ENCODE data around the gene FCGR2B.
"Not testable (repeated sequence)": the region's sequence is repeated elsewhere in the genome, so short reads cannot be mapped to it uniquely, and the experiment has no call there.

The FCGR2B gene

DNA sequence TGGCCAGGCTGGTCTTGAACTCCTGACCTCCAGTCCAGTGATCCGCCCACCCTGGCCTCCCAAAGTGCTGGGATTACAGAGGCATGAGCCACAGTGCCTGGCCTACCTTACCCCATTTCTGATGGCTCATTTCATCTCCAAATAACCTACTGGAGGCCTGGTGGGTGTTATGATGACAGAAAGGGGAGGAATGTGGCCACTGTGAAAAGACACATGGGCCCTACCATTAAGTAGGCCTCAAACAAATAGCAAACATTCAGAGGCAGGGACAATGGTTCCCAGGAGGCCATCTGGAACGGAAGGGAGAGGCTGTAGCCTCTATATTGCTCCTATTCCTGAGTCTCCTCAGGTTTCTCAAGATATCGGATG is 43.2 kb downstream of the FCGR2B start:
- no peak for DNase-seq

GRCh38 chr1:161706482-161707347 is 43.8 kb downstream of the FCGR2B start, which contains the start of gene FCRLA:
Gene FCRLA (plus strand): TSS chr1:161707229. CDS start chr1:161707265, 36 bp downstream.
- DNase-seq = no peak

DNA sequence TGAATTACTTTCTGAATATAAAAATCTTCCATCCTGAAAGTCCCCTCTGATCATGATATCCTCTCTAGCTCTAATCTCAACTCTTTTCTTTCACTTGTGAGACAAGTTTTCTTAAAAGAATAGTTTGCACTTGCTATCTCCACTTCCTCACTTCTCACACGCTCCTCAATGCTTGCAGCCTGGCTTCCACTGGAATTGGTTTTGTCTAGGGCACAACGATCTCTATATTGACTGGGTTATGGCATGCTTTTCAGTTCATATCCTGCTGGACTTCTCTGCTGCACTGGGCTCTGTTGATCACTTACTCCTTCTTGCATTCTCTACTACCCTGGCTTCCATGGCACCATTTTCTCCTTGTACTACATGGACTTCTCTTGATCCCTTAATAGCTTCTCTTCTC is 44.6 kb downstream of the FCGR2B start:
- no peak for DNase-seq

- DNase-seq = no peak
Observed at GRCh38 chr1:161709373-161709772, 46.4 kb downstream of the FCGR2B start.

GRCh38 chr1:161710560-161710959 is 47.6 kb downstream of the FCGR2B start:
- peak in 1 of 2 experiments; percentile 29 for DNase-seq

DNA sequence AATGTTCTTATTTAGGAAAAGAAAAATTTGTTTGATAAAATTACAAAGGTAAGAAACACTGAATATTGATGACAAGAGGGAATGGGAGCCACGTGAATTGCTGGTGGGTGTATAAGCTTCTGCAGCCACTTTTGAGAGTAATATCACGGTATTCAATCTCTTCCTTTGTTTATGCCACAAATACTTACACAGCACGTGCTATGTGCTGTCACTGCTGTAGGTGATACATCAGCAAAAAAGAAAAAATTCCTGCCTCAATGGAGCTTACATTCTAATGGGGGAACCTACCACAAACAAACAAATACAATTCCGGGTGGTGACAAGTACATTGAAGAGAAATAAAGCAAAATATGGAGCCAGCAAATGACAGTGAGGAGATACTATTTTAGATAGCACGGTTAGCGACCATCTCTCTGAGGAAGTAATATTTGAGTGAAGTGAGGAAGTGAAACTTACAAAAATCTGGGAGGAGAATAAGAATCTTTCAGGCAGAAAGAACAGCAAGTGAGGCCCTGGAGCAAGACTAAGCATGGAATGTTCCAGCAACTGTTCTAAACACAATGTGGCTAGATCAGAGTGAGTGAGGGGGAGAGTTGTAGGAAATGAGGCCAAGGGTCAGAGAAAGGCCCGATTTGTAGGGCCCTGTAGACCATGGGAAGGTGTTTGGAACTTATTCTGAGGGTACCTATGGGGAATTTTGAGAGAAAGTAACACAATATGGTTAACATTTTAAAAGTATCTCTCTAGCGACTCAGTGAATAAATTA is 55.8 kb downstream of the FCGR2B start:
- no peak for DNase-seq

DNA sequence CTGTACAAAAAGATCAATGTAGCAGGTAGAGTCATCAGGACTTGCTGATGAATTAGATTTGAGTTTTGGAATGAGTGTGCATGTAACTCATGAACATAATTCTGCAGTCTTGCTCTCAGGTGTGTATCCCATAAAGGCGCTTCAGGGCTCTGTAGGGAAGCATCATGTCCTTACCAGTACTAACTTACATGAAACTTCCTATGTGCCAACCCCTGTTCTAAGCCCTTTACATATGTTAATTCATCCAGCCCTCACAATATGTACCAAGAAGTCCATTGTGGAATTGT is 56.3 kb downstream of the FCGR2B start:
- no peak for DNase-seq

DNA sequence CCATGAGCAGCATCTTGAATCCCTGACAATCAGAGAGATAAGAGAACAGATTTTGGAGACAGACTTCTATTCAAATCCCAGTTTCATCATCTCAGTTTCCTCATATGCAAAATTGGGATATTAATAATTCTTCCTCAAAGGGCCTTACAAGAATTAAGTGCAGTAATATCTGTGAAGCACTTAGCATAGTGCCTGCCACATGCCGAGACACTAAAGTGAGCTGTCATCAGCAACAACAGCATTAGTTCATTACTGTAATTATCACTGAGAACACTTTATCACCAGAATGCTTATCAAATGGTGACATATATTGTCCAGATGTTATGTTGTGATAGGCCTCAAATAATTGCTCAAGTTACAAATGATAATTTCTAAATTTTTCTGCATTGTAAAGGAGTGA is 57.5 kb downstream of the FCGR2B start:
- DNase-seq = no peak

DNA sequence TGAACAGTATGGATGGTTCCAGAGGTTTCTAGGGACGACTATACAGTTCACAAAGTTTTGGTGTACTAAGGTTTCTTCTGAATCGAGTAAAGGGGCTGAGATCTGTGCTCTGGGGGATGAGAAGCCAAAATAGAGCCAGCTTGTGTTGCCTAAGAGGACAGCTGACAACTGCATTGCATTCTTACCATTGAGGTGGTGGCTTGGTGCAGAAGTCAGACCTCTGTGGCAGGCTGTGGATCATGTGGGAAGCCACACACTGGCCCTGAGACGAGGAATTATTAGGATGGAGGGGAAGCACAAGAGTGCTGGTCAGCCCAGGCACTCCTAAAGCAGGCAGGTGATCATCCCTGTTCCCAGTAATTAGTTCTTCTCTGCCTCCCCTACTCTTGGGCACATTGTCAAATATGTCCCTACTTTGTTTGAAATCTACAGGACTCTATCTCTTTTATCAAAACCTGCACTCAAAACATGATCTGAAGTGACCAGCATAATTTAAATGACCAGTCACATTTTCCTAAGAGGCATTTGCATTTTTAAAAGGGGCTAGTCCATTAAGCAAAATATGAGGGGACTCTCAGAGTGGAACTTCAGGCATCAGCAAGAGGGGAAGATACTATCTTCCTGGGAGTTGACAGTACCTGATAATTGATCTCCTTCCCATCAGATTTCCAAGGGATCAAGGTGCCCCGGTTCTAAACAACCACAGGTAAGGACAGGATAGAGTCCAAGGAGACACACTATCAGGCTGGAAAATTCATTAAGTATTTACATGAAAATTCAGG is 58.2 kb downstream of the FCGR2B start, which contains the start of gene FCRLB:
Gene FCRLB (plus strand): TSS at position 589 of the 782 bp plus-strand sequence. CDS start 1,129 bp downstream, outside the sequence.
- DNase-seq = no peak

- no peak for DNase-seq
Observed at GRCh38 chr1:161721738-161722343, 58.9 kb downstream of the FCGR2B start.

- no peak for DNase-seq
Observed at GRCh38 chr1:161722406-161722805, 59.5 kb downstream of the FCGR2B start.

DNA sequence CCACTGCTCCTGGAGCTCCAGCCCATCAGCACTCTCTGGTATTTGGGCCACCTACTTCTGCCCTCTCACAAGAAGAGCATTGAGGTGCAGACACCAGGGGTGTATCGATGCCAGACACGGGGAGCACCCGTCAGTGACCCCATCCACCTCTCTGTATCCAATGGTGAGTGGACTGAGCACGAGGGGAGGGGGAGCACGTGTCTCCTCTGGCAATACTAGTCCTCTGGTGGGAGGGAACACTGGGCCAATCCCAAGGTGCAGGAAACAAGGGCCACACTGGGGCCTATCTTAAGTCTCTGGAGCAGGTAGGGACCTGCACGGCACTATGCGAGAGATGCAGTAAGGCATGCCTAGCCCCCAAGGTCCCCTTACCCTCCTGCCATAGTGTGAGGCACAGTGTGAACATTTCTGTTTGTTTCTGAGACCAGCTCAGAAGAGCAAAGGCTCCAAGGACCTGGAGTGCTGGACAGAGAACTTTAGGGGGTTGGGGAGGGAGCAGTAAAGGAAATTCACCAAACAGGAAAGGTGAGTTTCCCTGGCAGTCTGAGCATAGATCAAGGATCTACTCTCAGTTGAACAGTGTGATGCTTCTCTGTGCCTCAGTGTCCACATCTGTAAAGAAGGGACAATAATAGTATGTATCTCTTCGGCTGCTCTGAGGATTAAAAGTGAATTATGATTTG is 60.7 kb downstream of the FCGR2B start:
- no peak for DNase-seq

DNA sequence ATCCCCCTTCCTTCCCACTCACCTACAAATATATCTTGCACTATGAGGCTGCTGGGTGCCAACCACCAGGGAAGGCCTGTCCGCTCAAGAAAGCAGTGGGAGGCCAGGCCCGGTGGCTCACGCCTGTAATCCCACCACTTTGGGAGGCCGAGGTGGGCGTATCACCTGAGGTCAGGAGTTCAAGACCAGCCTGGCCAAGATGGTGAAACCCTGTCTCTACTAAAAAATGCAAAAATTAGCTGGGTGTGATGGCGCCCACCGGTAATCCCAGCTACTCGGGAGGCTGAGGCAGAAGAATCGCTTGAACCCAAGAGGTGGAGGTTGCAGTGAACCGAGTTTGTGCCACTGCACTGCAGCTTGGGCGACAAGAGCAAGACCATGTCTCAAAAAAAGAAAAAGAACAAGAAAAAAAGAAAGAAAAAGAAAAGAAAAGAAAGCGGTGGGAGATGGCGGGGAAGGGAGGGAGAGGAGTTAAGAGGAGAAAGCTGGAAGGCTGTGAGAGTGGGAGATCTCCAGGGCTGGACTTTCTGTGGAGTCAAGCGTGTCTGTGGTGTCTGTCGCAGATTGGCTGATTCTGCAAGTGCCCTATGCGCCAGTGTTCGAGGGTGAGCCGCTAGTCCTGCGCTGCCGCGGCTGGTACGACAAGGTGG is 62.4 kb downstream of the FCGR2B start:
- not testable (repeated sequence) for DNase-seq

DNA sequence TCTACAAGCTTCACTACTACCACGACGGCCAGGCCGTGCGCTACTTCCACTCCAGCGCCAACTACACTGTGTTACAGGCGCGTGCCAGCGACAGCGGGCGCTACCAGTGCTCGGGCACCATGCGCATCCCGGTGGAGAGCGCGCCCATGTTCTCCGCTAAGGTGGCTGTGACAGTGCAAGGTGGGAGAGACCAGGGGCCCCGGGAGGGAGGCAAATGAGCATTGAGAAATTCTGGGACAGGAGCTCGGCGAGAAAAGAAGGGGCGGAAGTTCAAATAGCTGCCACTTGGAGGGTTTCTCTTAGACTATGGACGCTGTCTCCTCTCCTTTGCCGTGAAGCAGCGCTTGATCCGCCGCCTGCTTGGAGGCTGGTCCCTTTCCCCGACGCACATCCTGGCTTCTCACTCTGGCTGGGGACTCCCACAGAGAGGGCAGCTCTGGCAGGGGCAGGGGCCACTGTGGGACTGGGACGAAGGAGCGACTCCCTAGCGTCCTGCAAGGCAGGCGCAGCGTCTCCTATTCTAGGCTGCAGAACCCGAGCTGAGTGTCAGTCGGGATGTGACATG is 63.0 kb downstream of the FCGR2B start:
- peak in 1 of 2 experiments; percentile 15 for DNase-seq

DNA sequence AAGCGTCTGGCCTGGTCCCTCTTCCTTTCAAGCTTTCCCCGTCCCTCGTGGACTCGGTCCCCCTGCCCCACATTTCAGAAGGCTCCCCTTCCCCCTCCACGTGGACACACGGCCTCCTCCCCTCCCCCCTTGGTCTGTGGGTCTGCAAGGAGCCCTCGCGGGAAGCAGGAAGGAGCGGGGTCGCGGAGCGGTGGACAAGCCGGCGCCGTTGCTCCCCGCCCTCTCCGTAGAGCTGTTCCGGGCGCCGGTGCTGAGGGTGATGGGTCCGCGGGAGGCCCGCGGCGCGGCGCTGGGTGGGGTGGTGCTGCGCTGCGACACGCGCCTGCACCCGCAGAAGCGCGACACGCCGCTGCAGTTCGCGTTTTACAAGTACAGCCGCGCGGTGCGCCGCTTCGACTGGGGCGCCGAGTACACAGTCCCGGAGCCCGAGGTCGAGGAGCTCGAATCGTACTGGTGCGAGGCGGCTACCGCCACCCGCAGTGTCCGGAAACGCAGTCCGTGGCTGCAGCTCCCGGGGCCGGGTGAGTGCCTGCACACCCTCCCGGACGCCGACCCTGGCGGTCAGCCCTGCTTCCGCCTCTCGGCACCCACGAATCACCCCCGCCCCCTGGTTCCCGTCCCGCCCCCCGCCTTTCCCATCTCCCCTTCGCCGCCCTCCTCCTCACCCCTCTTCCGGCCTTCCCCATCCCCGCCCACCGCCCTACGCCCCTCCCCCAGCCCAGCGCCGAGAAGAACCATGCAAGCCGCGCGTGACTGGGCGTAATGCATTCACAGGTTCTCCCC is 63.7 kb downstream of the FCGR2B start:
- peak; percentile 56 to 70 for DNase-seq

DNA sequence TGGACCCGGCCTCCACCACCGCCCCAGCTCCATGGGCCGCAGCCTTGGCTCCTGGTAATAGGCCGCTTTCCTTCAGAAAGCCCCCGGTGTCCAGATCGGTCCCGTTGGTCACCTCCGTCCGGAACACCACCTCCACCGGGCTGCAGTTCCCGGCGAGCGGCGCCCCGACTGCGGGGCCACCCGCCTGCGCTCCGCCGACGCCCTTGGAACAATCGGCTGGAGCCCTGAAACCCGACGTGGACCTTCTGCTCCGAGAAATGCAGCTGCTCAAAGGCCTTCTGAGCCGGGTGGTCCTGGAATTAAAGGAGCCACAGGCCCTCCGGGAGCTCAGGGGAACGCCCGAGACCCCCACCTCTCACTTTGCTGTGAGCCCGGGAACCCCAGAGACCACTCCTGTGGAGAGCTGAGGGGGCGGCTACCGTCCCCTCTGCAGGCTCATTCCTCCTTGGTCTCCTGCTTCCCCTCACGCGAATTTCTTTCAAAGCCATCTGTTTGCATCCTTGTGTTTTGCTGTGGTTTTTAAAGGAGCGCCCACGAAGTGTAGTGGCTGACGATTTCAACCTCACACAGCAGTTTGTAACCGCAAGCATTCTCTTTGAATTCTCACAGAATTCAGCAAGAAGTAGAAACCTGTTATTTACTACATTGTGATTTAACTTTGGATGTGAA is 64.4 kb downstream of the FCGR2B start:
- no peak for DNase-seq
